HUES64 (cell line): ENCODE results near the gene G0S2.

Experiments
- H3K27ac ChIP-seq: 2 replicates; pipeline ENCODE4 v1.7.0; 2013; ENCODE audit warnings: low read depth, low read length, inconsistent platforms
- H3K27me3 ChIP-seq: 2 replicates; pipeline ENCODE4 v1.6.1; 2013; ENCODE audit warnings: mild to moderate bottlenecking, low read length; ENCODE audit not compliant: insufficient read depth
- H3K36me3 ChIP-seq: 2 replicates; pipeline ENCODE4 v1.6.1; 2013; ENCODE audit warnings: mild to moderate bottlenecking, low read length; ENCODE audit not compliant: insufficient read depth
- H3K4me1 ChIP-seq: 2 replicates; pipeline ENCODE4 v1.6.1; 2013; ENCODE audit warnings: mild to moderate bottlenecking, low read length, moderate library complexity; ENCODE audit not compliant: insufficient read depth
- H3K4me3 ChIP-seq: 2 replicates; pipeline ENCODE4 v1.5.1; 2013; ENCODE audit warnings: mild to moderate bottlenecking, low read length, moderate library complexity
- H3K9ac ChIP-seq: 2 replicates; pipeline ENCODE4 v1.6.1; 2013; ENCODE audit warnings: mild to moderate bottlenecking, low read depth, low read length
- H3K9me3 ChIP-seq: 2 replicates; pipeline ENCODE4 v1.6.1; 2013; ENCODE audit warnings: low read depth, low read length; ENCODE audit not compliant: insufficient read depth
- WGBS: fragments of 150-250, 120-280 bp; methylation state at CpG from one replicate; pipeline ENCODE4 v1.1.7; 2013; ENCODE audit warnings: missing lambda C conversion rate; 5-methylcytosine and 5-hydroxymethylcytosine counted together

The G0S2 gene

DNA sequence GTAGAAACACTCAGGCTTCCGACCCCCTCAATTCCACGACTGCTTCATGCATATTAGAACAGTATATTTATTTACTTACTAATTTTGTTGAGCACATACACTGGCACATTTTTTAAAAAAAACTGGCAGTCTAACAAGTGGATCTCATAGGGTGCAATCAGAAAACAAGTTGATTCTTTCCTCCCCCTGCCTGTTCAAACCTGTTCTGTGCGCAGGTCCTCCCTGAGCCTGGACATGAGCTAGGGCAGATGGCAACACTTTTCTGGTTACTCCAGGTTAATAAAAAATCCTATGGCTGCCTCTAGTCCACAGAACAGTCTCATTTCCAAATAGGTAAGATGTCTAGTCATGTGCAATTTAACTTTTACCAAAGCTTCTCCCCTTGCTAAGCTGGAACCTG lies 48.1 kb downstream of the G0S2 start:
- Histone ChIP-seq H3K9ac (no peak overlapping the region), H3K27ac (no peak overlapping the region), H3K36me3 (no peaks in the 10 kb centered on the region), H3K27me3 (no peaks in the 10 kb centered on the region), H3K4me1 (no peaks in the 10 kb centered on the region), H3K9me3 (no peaks in the 10 kb centered on the region), H3K4me3 (no peak overlapping the region)
- 85% methylated on average over 3 of the region's 3 CpGs for WGBS

DNA sequence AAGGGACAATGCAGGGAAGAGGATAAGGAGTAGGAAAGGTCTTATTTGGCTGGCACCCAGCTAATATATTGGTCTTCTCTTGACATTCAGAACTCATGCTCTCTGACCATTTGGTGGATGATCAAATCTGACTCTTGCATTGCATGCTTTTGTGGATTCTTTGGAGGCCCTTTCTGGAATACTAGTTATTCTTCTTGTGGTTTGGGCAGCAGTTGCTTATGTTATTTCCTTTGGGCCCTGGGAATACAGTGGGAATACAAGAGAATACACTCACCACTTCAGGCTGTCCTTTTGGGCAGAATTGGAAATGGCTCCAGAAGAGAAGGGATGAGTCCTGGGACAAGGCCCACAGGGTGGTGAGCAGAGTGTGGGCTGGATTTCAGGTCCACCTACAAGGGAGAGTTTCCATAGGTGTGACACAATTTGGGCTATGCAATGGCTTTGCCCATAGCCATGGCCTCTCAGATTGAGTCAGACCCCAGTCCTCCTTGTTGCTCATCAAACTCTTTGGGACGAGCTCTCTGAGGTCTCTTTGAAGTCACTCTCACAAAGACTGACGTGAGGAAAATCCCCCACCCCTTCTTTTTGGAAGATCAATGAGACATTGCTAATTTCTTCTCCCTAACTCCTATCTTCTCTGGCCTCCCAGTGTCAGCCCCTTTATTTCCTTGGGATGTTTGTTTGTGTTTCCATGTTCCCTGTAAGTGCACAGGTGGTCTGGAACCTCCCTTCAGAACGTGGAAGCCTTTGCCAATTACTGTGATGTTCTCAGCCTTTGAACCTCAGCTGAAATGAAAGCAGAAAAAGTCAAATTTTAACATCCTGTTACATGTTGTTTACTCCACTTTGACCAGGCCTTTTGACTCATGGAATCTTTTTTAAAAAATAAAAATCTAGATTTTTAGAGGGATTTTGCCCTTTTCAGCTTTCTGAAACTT lies 48.8 kb downstream of the G0S2 start:
- H3K9ac ChIP-seq = no peak overlapping the region
- H3K27me3 ChIP-seq = no peaks in the 10 kb centered on the region
- WGBS = 76% methylated on average over 3 of the region's 3 CpGs
- H3K9me3 ChIP-seq = no peaks in the 10 kb centered on the region
- no peak overlapping the region for H3K27ac ChIP-seq
- H3K4me1 ChIP-seq = no peaks in the 10 kb centered on the region
- H3K4me3 ChIP-seq = no peak overlapping the region
- no peaks in the 10 kb centered on the region for H3K36me3 ChIP-seq
